ENCODE measurements around the gene CABLES2.

- no peak for TF ChIP-seq CTCF (IDR thresholded peaks at IDR 0.05)
- no peak for TF ChIP-seq POLR2A (IDR thresholded peaks at IDR 0.05)
Measured at GRCh38 chr20:62351469-62352401, 55.4 kb downstream of the CABLES2 start.
